Measurements from ENCODE around the gene IKBIP.
A peak's percentile ranks its signal among the peaks of the same experiment; 100 is the strongest.
"Not testable (repeated sequence)": the region's sequence is repeated elsewhere in the genome, so short reads cannot be mapped to it uniquely, and the experiment has no call there.

IKBIP gene

GRCh38 chr12:98644712-98645571 lies at the start of gene IKBIP, which contains the start of gene APAF1:
TSS of gene IKBIP (minus strand) at chr12:98644788. CDS start at chr12:98644701, 87 bp downstream.
TSS of gene APAF1 (plus strand) at chr12:98645290. CDS start at chr12:98648360, 3,070 bp downstream.
- DNase-seq, result peak; percentile 62

GRCh38 chr12:98691351-98691750 lies 46.8 kb upstream of the IKBIP start:
- no peak for DNase-seq

GRCh38 chr12:98686603-98687002 lies 42.0 kb upstream of the IKBIP start:
- DNase-seq, result no peak

GRCh38 chr12:98684199-98684598 lies 39.6 kb upstream of the IKBIP start:
- DNase-seq, result no peak

- no peak for DNase-seq
Measured at GRCh38 chr12:98679611-98680005, 35.0 kb upstream of the IKBIP start.

- no peak for DNase-seq
Measured at GRCh38 chr12:98678946-98679610, 34.5 kb upstream of the IKBIP start.

- no peak for DNase-seq
Measured at GRCh38 chr12:98678236-98678945, 33.8 kb upstream of the IKBIP start.

GRCh38 chr12:98674841-98675240 lies 30.3 kb upstream of the IKBIP start:
- no peak for DNase-seq

GRCh38 chr12:98671459-98671858 lies 26.9 kb upstream of the IKBIP start:
- no peak for DNase-seq

- DNase-seq, result no peak
Measured at GRCh38 chr12:98669751-98670150, 25.2 kb upstream of the IKBIP start.

- DNase-seq, result no peak
Measured at GRCh38 chr12:98660521-98660920, 15.9 kb upstream of the IKBIP start.

GRCh38 chr12:98656289-98657101 lies 11.9 kb upstream of the IKBIP start:
- DNase-seq, result no peak

GRCh38 chr12:98653866-98654493 lies 9.4 kb upstream of the IKBIP start:
- DNase-seq, result no peak

GRCh38 chr12:98651328-98651727 lies 6.7 kb upstream of the IKBIP start:
- no peak for DNase-seq

- DNase-seq, result no peak
Measured at GRCh38 chr12:98646294-98647090, 1.9 kb upstream of the IKBIP start.

- DNase-seq, result no peak
Measured at GRCh38 chr12:98645572-98646067, 1.0 kb upstream of the IKBIP start.

- DNase-seq, result no peak
Measured at GRCh38 chr12:98644433-98644711, 216 bp downstream of the IKBIP start.

- not testable (repeated sequence) for DNase-seq
Measured at GRCh38 chr12:98642801-98643200, 1.8 kb downstream of the IKBIP start.

GRCh38 chr12:98639491-98639890 lies 5.1 kb downstream of the IKBIP start:
- no peak for DNase-seq

- DNase-seq, result no peak
Measured at GRCh38 chr12:98638009-98638408, 6.6 kb downstream of the IKBIP start.

- no peak for DNase-seq
Measured at GRCh38 chr12:98637068-98637467, 7.5 kb downstream of the IKBIP start.
